GM12878 (cell line): ENCODE results near the gene YWHAG.

Experiments
- ATF2 ChIP-seq: IDR thresholded peaks from 2 replicates; pipeline ENCODE4 v1.6.1; 2012; ENCODE audit warnings: low read length, inconsistent platforms
- CEBPB ChIP-seq, 2 experiments: fragments of 150-350 bp in 1 of 2; IDR thresholded peaks; 2 replicates each; pipeline ENCODE4 v1.6.1; 2012 to 2014; ENCODE audit warnings: low read depth in 2 of 2, low read length in 2 of 2, borderline replicate concordance in 1 of 2, inconsistent platforms in 1 of 2
- CTCF ChIP-seq, 3 experiments: IDR thresholded peaks in 2 of 3; conservative IDR thresholded peaks in 1 of 3; 2 replicates each; pipeline ENCODE4 v1.5.1; 2011; ENCODE audit warnings: low read depth in 3 of 3, low read length in 3 of 3, mild to moderate bottlenecking in 3 of 3, control low read depth in 2 of 3, moderate library complexity in 2 of 3, inconsistent platforms in 1 of 3, mixed read lengths in 1 of 3; ENCODE audit not compliant: control insufficient read depth in 2 of 3, insufficient read depth in 1 of 3; ENCODE audit errors: extremely low read depth in 1 of 3
- EZH2 ChIP-seq: IDR thresholded peaks from 2 replicates; pipeline ENCODE4 v1.6.1; 2012; ENCODE audit warnings: low read depth, mild to moderate bottlenecking, control low read depth, inconsistent platforms, low read length, borderline replicate concordance; ENCODE audit not compliant: control insufficient read depth
- NFIC ChIP-seq: IDR thresholded peaks from 2 replicates; pipeline ENCODE4 v1.6.1; 2012; ENCODE audit warnings: low read depth, mild to moderate bottlenecking, inconsistent platforms, low read length, moderate library complexity
- NFXL1 ChIP-seq: fragments of 450-650 bp; IDR thresholded peaks from 2 replicates; pipeline ENCODE4 v1.6.1; 2017; ENCODE audit warnings: antibody characterized with exemption, mild to moderate bottlenecking, borderline replicate concordance
- NRF1 ChIP-seq: conservative IDR thresholded peaks from 2 replicates; pipeline ENCODE4 v1.6.1; 2011; ENCODE audit warnings: mild to moderate bottlenecking, low read depth, low read length, improper control_type of control experiment
- POLR2A ChIP-seq: IDR thresholded peaks from 2 replicates; pipeline ENCODE4 v1.6.1; 2011; ENCODE audit warnings: low read depth, mild to moderate bottlenecking, low read length
- RAD51 ChIP-seq: fragments of 450-650 bp; IDR thresholded peaks from 2 replicates; pipeline ENCODE4 v1.6.1; 2016; ENCODE audit warnings: moderate library complexity, mild to moderate bottlenecking, inconsistent platforms
- REST ChIP-seq: IDR thresholded peaks from 2 replicates; pipeline ENCODE4 v1.6.1; 2012; ENCODE audit warnings: mild to moderate bottlenecking, low read depth, low read length
- TAF1 ChIP-seq: IDR thresholded peaks from 2 replicates; pipeline ENCODE4 v1.6.1; 2011; ENCODE audit warnings: mild to moderate bottlenecking, low read depth, low read length, borderline replicate concordance
- TCF12 ChIP-seq: IDR thresholded peaks from 2 replicates; pipeline ENCODE4 v1.6.1; 2011; ENCODE audit warnings: low read depth, mild to moderate bottlenecking, low read length
- TCF7 ChIP-seq: IDR thresholded peaks from 2 replicates; pipeline ENCODE4 v1.6.1; 2014; ENCODE audit warnings: antibody characterized with exemption, borderline replicate concordance

GRCh38 chr7:76310102-76310957 lies 48.5 kb downstream of the YWHAG start:
- TF ChIP-seq REST = no peak
- TF ChIP-seq CTCF (IDR thresholded peaks at IDR 0.05 in 2 of 3, conservative IDR thresholded peaks at IDR 0.05 in 1 of 3; ENCODE audit: control insufficient read depth in 2 of 3, extremely low read depth in 1 of 3, insufficient read depth in 1 of 3, low read depth in 3 of 3, low read length in 3 of 3) = no peak
- no peak for TF ChIP-seq EZH2
- no peak for TF ChIP-seq NFIC
- no peak for TF ChIP-seq TCF7
- TF ChIP-seq TCF12 = no peak
- no peak for TF ChIP-seq NRF1
- no peak for TF ChIP-seq ATF2
- TF ChIP-seq RAD51 = no peak
- TF ChIP-seq POLR2A = no peak
- no peak for TF ChIP-seq NFXL1
- no peak for TF ChIP-seq CEBPB (IDR thresholded peaks at IDR 0.05; ENCODE audit: borderline replicate concordance in 1 of 2, low read depth in 2 of 2, low read length in 2 of 2)
- no peak for TF ChIP-seq TAF1
